ENCODE measurements around the gene GNB2. TPM values are rescaled to one million over a fixed set of nuclear protein-coding genes. Genes with fewer than 3 reads are reported as not detected.
"Not testable (repeated sequence)": the region's sequence is repeated elsewhere in the genome, so short reads cannot be mapped to it uniquely, and the experiment has no call there.

GNB2 gene
- polyA plus RNA-seq, 1 experiment = 172 TPM

- CTCF ChIA-PET = interaction anchor here (1.0 to 1.4 kb wide), 2 partner anchors 24 to 34 kb away, joined by 3 to 5 read pairs; no protein-coding TSS in a partner anchor
- no peak for TF ChIP-seq CTCF (IDR thresholded peaks at IDR 0.05; ENCODE audit: insufficient read depth, low read depth, low read length)
- H3K27me3 ChIP-seq (ENCODE audit: control insufficient read depth, insufficient read depth, low read length) = peaks cover 6% of the 10 kb centered on the region
- no peaks in the 10 kb centered on the region for H3K36me3 ChIP-seq (ENCODE audit: control insufficient read depth, insufficient read depth, low read length)
- no peak overlapping the region for H3K4me3 ChIP-seq (ENCODE audit: low read depth, low read length)
- POLR2A ChIA-PET = no interaction called here
- DNase-seq (ENCODE audit: low read depth) = no peak
Measured at GRCh38 chr7:100667331-100668068, 6.0 kb upstream of the GNB2 start.

DNA sequence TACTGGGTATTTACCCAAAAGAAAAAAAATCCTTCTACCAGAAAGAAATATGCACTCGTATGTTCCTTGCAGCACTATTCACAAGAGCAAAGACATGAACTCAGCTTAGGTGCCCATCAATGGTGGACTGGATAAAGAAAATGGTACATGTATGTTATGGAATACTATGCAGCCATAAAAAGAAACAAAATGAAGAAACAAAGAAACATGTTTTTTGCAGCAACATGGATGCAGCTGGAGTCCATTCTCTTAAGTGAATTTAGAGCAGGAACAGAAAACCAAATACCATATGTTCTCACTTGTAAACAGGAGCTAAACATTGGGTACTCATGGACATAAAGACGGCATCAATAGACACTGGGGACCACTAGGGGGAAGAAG, 5.5 kb upstream of the GNB2 start:
- H3K36me3 ChIP-seq (ENCODE audit: control insufficient read depth, insufficient read depth, low read length) = no peaks in the 10 kb centered on the region
- ChIA-PET POLR2A (no interaction called here), CTCF (interaction anchor here (1.4 kb wide), 1 partner anchor 24 kb away, joined by 3 read pairs; no protein-coding TSS in a partner anchor)
- no peak for TF ChIP-seq CTCF (IDR thresholded peaks at IDR 0.05; ENCODE audit: insufficient read depth, low read depth, low read length)
- peaks cover 6% of the 10 kb centered on the region for H3K27me3 ChIP-seq (ENCODE audit: control insufficient read depth, insufficient read depth, low read length)
- no peak for DNase-seq (ENCODE audit: low read depth)
- H3K4me3 ChIP-seq (ENCODE audit: low read depth, low read length) = no peak overlapping the region

- DNase-seq (ENCODE audit: low read depth); POLR2A ChIA-PET; H3K4me3 ChIP-seq (ENCODE audit: low read depth, low read length); H3K27me3 ChIP-seq (ENCODE audit: control insufficient read depth, insufficient read depth, low read length); H3K36me3 ChIP-seq (ENCODE audit: control insufficient read depth, insufficient read depth, low read length): not testable (repeated sequence)
- CTCF ChIA-PET = interaction anchor here (0.7 to 1.2 kb wide), 2 partner anchors 105 to 123 kb away, joined by 3 to 4 read pairs; no protein-coding TSS in a partner anchor
Measured at GRCh38 chr7:100669106-100669505, 4.4 kb upstream of the GNB2 start.

- no peak for TF ChIP-seq CTCF (IDR thresholded peaks at IDR 0.05; ENCODE audit: insufficient read depth, low read depth, low read length)
- H3K36me3 ChIP-seq (ENCODE audit: control insufficient read depth, insufficient read depth, low read length) = no peaks in the 10 kb centered on the region
- no peak overlapping the region for H3K4me3 ChIP-seq (ENCODE audit: low read depth, low read length)
- CTCF ChIA-PET = interaction anchor here (1.2 to 1.3 kb wide), 2 partner anchors 53 to 106 kb away, joined by 4 read pairs; no protein-coding TSS in a partner anchor
- POLR2A ChIA-PET = no interaction called here
- DNase-seq (ENCODE audit: low read depth) = no peak
- peaks cover 6% of the 10 kb centered on the region for H3K27me3 ChIP-seq (ENCODE audit: control insufficient read depth, insufficient read depth, low read length)
Measured at GRCh38 chr7:100670074-100670473, 3.5 kb upstream of the GNB2 start.

DNA sequence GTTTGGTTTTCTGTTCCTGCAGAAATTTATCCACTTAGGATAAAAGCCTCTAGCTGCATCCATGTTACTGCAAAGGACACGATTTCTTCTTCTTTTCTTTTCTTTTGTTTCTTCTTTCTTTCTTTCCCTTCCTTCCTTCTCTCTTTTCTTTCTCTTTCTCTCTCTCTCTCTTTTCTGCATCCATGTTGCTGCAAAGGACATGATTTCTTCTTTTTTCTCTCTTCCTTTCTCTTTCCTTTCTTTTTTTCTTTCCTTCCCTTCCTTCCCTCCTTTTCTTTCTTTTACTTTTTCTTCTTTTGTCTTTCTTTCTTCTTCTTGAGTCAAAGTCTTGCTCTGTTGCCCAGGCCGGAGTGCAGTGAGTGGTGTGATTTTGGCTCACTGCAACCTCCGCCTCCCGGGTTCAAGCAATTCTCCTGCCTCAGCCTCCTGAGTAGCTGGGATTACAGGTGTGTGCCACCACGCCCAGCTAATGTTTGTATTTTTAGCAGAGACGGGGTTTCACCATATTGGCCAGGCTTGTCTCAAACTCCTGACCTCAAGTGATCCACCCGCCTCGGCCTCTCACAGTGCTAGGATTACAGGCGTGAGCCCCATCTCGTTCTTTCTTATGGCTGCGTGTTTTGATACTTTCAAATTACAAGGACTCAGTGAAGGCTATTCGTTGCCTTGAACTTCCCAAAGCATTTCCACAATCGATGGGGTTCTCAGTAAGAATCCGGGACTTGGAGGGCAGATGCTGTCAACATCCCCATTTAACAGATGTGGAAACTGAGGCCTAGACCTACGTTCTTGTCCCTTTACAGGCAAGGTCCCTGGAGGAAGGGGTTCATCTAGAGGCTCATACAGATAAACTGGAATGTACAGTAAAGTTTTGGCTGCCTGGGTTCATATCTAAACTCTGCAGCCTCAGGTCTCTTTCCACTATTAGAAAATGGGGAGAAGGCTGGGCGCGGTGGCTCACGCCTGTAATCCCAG, 1.9 kb upstream of the GNB2 start:
- no peak for TF ChIP-seq CTCF (IDR thresholded peaks at IDR 0.05; ENCODE audit: insufficient read depth, low read depth, low read length)
- no peak for DNase-seq (ENCODE audit: low read depth)
- POLR2A ChIA-PET = no interaction called here

More for the DNA sequence above, 1.9 kb upstream of the GNB2 start:
- Histone ChIP-seq H3K27me3 (ENCODE audit: control insufficient read depth, insufficient read depth, low read length) (peaks cover 4% of the 10 kb centered on the region), H3K36me3 (ENCODE audit: control insufficient read depth, insufficient read depth, low read length) (no peaks in the 10 kb centered on the region; the same call in 1 of the 2 replicates), H3K4me3 (ENCODE audit: low read depth, low read length) (no peak overlapping the region)
- CTCF ChIA-PET = no interaction called here

All from BJ (cell line).